GM19328 (cell line): ENCODE data around the gene L3MBTL4.
"Not testable (repeated sequence)": the region's sequence is repeated elsewhere in the genome, so short reads cannot be mapped to it uniquely, and the experiment has no call there.

ENCODE experiments used
- ATAC-seq: cut with Tn5 transposase; IDR thresholded peaks from one replicate; pipeline ENCODE4 v1.9.1; 2021; ENCODE audit warnings: mild to moderate bottlenecking, moderate library complexity; ENCODE audit not compliant: unreplicated experiment

The L3MBTL4 gene

GRCh38 chr18:6055711-6056110 is 359.0 kb downstream of the L3MBTL4 start:
- ATAC-seq, result no peak

DNA sequence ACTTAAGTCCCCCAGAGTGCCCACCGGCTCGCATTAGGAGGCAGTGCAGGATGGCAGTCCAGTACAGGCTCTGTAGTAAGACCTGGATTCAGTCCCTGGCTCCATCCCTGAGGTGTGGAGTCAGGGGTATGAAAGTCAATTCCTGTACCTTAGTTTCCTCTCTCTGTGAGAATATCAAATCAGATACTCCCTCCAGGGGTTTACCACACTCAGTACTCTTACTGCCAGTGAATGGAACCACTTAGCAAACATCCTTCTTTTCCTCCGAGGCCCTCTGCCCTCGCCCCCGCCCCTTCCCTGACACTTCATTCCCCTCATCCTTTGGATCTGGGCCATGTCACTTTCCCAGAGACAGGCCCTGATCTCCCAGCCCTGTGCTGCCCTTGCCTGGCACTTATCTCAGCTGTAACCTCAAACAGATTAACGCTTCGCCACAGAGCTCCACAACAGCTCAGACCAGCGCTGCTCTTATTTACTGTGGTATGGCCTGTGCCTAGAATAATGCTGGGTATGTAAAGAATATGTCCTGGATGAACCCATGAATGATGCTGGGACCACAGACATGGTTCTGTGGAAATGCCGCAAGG is 360.4 kb downstream of the L3MBTL4 start:
- ATAC-seq, result no peak

- no peak for ATAC-seq
Measured at GRCh38 chr18:6052449-6052913, 362.2 kb downstream of the L3MBTL4 start.

DNA sequence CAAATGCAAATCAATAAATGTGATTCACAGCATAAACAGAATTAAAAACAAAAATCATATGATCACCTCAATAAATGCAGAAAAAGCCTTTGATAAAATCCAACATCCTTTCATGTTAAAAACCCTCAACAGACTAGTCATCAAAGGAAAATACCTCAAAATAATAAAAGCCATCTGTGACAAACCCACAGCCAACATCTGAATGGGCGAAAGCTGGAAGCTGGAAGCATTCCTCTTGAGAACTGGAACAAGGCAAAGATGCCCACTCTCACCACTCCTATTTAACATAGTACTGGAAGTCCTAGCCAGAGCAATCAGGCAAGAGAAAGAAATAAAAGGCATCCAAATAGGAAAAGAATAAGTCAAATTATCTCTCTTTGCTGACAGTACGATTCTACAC is 367.1 kb downstream of the L3MBTL4 start:
- ATAC-seq, result not testable (repeated sequence)

DNA sequence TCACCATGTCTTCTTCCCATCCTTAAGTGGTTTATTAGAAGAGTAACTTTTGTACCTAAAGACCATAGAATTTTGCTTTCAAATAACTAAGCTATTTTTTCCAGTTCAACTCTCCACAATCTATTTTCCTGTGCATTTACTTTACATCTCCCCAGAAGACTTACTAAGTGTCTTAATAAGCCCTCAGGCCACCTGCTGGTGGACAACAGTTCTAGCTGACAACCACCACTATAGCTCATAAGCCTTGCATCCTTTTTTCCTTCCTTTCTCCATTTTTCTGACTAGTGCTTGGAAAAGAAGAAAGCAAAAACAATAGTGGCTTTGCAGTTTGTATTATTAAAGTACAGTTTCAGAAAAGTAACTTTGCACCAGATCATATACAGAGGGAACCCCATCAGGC is 369.9 kb downstream of the L3MBTL4 start:
- ATAC-seq, result no peak

- ATAC-seq, result no peak
Measured at GRCh38 chr18:6044319-6044718, 370.4 kb downstream of the L3MBTL4 start.

DNA sequence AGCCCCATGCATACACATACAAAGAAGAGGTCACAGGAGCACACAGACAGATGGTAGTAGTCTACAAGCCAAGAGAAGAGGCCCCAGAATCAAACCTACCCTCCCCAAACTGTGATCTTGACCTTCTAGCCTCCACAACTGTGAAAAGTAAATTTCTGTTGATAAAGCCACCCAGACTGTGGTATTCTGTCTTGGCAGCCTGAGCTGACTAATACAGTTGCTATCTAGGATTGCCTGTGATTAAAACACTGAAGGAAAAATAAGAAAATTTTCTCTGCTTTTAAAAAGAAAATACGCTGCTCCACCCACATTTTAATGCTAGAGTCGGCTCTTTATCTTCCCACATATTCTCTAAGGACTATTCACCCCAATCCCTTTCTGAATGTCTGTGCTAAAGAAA is 375.7 kb downstream of the L3MBTL4 start:
- ATAC-seq, result no peak

DNA sequence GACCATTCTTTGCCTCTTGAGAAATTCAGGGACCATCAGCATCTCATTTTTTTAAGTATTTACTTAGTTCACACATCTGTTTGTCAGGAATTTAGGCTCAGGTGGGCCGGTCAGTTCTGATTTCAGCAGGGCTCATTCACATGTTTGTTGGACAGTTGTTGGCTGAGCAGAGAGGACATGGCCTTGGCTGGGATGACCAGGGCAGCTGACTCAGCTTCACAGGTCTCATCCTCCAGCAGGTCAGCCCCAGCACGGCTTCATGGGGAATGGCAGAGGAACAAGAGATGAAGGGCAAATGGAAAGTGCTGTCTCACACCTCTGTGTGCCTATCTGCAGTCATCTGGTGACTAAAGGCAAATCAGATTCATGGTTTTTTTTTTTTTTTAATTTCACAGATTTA is 383.3 kb downstream of the L3MBTL4 start:
- ATAC-seq, result no peak

- no peak for ATAC-seq
Measured at GRCh38 chr18:6031002-6031401, 383.7 kb downstream of the L3MBTL4 start.

DNA sequence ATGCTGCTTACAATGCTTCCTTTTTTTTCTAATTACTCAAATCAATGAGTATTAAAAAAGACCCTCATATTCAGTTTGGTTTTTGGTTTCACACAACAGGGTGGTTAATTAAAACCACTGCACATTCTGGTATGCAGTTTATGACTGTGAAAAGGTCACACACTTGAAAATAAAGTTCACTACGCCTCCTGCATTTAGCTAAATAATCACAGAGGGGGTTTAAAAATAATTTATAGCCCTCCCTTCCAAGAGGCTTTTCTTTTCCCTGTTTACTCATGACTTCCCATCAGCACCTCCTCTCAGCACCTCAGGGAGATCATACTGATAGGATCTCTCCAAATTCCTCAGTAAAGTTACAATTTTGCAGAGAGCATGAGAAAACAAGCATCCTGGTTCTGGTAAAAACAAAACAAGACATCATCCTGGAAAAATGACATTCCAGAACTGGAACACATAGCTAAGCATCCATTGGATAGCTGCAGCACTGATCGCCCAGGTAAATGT is 389.9 kb downstream of the L3MBTL4 start:
- no peak for ATAC-seq

- no peak for ATAC-seq
Measured at GRCh38 chr18:6023551-6023950, 391.2 kb downstream of the L3MBTL4 start.

DNA sequence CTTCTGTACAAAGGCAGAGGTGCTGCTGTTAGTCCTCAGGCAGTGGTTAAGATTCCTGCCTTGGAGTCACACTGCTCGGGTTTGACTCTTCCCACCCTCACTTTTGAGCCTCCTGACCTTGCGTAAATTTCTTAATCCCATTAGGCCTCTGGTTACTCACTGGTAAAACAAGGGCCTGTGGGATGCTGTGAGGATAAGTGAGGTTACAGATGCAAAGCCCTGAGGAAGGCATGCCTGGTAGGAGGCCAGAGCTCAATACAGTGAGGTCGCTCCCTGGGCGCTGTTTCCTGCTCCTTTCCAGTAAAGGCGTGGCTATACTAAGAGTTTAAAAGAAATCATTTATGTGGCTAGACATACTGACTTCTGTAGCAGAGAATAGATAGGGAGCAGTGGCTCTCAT is 391.9 kb downstream of the L3MBTL4 start:
- no peak for ATAC-seq

- ATAC-seq, result peak; percentile 65
Measured at GRCh38 chr18:6022074-6022444, 392.7 kb downstream of the L3MBTL4 start.

DNA sequence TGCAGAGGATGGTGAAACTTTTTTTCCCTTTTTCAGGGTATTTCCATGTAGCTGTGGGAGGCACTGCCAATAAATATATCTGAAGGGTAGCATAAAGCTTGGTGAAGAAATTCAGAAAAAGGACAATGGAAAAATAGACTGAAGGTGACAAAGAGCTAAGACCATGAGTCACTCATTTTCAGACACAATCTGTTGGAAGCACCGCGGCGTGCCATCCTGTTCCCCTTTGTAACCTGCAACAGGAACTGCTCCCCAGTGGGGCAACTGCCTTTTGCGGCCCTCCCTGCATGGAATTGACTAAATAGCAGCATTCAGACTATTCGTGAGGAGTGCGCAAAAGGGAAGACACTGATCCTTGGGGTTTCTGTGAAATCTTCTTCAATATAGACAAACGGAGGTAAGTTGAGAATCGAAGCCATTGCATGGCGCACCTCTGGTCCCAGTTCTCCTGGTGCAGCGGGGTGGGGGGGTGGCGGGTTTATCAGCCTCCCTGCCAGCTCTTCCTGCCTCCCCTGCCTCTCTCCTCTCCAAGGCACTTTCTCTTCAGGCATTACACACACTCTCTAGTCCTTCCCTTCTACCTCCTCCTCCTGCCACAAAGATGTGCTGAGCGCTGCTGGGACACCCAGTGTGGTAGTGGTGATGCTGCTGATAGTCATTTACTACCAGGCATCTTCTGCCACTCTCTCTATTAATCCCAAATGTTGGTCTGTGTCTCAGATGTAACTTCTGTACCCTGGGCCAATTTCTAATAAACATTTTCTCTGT is 393.2 kb downstream of the L3MBTL4 start:
- no peak for ATAC-seq

GRCh38 chr18:6018671-6019070 is 396.0 kb downstream of the L3MBTL4 start:
- ATAC-seq, result no peak

DNA sequence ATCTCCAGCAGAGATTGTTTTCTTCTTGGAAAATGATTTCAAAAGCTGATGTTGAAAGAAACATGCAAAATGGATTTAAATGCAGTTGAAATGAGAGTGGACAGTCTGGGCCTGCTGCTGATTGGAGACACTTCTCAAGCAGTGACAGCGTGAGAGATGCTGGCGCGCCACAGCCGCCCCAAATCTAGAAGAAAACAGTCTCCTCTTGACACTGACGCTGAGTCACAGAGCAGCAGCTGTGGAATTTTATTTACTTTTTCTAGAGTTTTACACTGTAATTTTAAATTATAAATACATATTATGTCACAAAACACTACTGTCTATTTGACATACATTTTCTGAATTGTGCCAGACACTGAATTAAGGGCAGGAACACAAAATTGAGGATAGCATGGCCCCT is 397.5 kb downstream of the L3MBTL4 start:
- no peak for ATAC-seq

DNA sequence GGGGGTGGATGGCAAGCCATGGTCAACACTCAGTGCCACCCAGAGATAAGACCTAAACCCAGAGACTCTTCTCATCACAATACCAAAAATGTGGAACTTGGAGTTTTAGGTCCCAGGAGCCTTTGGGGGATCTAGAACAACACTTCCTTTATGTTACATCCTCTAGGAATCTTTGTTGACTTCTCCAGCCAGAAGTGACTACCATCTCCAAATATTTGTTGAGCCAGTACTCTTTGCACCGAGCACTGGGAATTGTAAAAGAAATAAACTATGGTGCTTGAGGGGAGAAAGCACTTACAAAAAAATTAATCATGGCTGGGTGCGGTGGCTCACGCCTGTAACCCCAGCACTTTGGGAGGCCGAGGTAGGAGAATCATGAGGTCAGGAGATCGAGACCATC is 399.3 kb downstream of the L3MBTL4 start:
- ATAC-seq, result no peak

DNA sequence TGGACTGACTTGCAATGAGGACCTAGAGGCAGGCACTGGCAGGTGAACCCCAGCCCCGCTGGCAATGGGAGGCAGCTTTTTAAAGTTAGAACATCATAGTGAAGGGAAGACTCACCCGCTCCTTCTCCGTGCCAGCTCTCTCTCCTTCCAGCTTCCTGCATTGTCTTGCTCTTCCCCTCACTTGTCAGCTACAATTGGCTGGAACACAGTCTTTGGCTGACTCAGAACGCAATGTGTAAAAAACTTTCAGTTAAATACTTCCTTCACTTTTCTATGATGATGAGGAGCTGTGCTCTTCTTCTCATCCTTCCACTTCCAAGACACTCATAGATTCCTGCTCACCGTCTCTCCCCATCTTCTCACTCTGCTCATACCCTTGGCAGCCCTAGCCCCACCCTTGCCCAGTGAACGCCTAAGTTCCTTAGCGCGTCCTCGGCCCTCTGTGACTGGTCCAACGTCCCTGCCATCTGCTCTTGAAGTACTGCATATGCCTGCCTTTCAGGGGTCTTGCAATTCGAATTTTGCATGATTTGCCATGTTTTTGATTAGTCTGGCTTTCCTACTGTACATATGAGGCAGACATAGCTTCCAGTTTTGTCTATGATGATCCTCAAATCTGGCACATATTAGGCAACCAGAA is 401.4 kb downstream of the L3MBTL4 start:
- ATAC-seq, result no peak

DNA sequence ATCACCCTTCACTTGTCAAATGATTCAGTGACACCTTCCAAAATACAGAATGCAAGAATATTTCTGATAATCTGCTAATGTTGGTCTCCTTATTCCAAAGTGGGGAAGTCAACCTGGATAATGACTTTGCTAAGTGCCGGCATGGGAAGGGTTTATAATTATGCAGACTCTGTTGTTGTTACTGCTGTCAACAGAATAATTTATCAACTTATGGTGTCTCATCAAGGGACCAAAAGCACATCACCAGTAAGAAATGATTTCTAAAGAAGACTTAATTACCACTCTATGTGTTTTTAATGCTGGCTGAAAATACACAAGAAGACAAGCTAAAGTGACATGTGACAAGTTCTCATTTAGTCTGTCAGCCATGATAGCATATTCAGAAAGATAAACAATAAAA is 403.8 kb downstream of the L3MBTL4 start:
- no peak for ATAC-seq

DNA sequence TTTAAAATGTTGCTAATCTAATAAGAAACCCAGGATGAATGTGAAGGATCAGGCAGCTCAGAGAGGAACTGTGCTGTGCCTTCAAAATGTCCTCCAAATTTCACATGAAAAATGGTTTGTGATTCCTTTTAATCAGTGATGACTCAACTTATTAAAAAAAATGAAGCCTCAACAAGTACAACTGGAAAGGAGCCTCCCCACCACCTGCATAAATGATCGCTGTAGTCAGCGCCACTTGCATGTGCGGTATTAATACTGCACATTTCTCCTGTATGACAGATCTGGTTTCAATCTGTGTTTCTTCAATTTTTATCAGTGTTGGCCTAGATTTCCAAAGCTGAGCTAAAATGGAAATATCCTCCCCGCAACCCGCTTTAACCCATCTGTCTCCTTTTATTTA is 404.4 kb downstream of the L3MBTL4 start:
- ATAC-seq, result no peak

- no peak for ATAC-seq
Measured at GRCh38 chr18:6009756-6010155, 405.0 kb downstream of the L3MBTL4 start.

DNA sequence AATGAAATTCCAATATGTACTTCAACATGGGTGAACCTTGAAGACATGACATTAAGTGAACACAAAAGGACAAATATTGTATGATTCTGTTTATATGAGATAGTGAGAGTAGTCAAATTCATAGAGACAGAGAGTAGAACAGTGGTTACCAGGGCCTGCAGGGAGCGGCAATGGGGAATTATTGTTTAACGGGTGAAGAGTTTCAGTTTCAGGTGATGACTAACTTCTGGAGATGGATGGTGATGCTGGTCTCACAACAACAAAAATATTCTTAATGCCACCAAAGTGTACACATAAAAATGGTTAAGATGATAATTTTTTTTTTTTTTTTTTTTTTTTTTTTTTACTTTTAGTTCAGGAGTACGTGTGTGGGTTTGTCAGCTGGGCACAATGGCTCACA is 410.0 kb downstream of the L3MBTL4 start:
- peak; percentile 99 for ATAC-seq
